Thyroid gland (tissue), 4 donors: ENCODE results near the gene ADAMTSL1.

ENCODE experiments used
- POLR2A ChIP-seq, 2 donors: fragments of 450-650 bp; IDR thresholded peaks; one replicate each; pipeline ENCODE4 v1.6.1; 2017; ENCODE audit warnings: antibody characterized with exemption in 2 of 2, mild to moderate bottlenecking in 2 of 2, moderate library complexity in 1 of 2
- TF ChIP-seq, protein P1 (sequence below), 6 experiments: fragments of 200-600 bp in 3 of 6; fragments of 450-650 bp in 3 of 6; sonication (generic) in 3 of 6; IDR thresholded peaks; one replicate each; pipeline ENCODE4 v1.5.1; 2016 to 2019; ENCODE audit warnings: antibody characterized with exemption in 6 of 6, mild to moderate bottlenecking in 2 of 6, inconsistent platforms in 1 of 6, moderate library complexity in 1 of 6

DNA sequence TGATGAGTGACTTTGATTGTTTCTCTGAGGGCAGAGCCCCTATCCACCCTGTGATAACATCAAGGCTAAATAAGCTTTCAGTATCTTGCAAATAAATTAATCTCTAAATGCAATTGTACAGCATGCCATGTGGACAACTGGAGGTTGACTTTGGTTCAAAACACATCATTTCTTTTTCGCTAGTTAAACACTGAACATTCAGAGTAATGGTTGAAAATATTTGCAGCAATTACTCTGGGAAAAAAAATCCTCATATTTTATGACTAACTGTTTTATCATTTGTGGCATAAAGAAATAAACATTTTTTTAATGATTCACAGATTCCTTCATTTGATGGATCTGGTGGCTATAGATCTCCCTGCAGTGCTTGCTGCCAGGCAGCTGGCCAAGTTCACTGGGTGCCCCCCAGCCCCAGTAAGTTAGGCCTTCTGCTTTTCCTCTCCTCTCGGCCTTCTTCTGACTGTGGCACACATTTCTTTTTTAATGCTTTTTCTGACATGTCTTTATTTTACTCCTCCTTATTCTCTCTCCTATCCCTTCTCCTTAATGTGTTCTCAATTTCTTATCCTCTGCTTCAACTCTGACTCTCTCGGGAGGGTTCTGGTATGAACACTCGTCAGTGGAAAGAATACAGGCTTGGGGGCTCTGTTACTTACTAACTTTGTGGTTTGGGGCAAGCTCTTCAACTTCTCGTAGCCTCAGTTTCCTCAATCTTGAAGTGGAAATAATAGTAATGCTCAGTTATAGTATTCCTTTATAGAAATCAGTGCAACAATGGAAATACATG, 69.6 kb downstream of the ADAMTSL1 start:
- TF ChIP-seq, protein P1, sequence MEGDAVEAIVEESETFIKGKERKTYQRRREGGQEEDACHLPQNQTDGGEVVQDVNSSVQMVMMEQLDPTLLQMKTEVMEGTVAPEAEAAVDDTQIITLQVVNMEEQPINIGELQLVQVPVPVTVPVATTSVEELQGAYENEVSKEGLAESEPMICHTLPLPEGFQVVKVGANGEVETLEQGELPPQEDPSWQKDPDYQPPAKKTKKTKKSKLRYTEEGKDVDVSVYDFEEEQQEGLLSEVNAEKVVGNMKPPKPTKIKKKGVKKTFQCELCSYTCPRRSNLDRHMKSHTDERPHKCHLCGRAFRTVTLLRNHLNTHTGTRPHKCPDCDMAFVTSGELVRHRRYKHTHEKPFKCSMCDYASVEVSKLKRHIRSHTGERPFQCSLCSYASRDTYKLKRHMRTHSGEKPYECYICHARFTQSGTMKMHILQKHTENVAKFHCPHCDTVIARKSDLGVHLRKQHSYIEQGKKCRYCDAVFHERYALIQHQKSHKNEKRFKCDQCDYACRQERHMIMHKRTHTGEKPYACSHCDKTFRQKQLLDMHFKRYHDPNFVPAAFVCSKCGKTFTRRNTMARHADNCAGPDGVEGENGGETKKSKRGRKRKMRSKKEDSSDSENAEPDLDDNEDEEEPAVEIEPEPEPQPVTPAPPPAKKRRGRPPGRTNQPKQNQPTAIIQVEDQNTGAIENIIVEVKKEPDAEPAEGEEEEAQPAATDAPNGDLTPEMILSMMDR (IDR thresholded peaks at IDR 0.05), result no peak
- TF ChIP-seq POLR2A (IDR thresholded peaks at IDR 0.05), result no peak
